Measurements from ENCODE around the gene STK32A.

GRCh38 chr5:147361441-147362175 is 126.8 kb downstream of the STK32A start:
- TF ChIP-seq CTCF (conservative IDR thresholded peaks at IDR 0.05; ENCODE audit: low read depth, low read length), result no peak
- TF ChIP-seq EZH2phosphoT487 (IDR thresholded peaks at IDR 0.05; ENCODE audit: borderline replicate concordance, low read length), result no peak
- no peak for TF ChIP-seq EZH2 (IDR thresholded peaks at IDR 0.05; ENCODE audit: low read length, unreplicated experiment)
